ENCODE results near the gene ZNF672.

The ZNF672 gene

GRCh38 chr1:248804771-248805681 lies 33.0 kb upstream of the ZNF672 start:
- Histone ChIP-seq H3K4me1 (ENCODE audit: control insufficient read depth, insufficient read depth, low read length) (no peaks in the 10 kb centered on the region), H3K4me3 (ENCODE audit: low read depth, low read length) (no peak overlapping the region)

GRCh38 chr1:248805876-248806275 lies 32.1 kb upstream of the ZNF672 start:
- Histone ChIP-seq H3K36me3 (ENCODE audit: control insufficient read depth, insufficient read depth, low read length) (peaks cover under 1% of the 10 kb centered on the region), H3K9ac (ENCODE audit: low read depth, low read length) (no peak overlapping the region), H3K4me3 (ENCODE audit: low read depth, low read length) (no peak overlapping the region), H3K9me3 (ENCODE audit: control insufficient read depth, insufficient read depth, low read length) (peaks cover 9% of the 10 kb centered on the region), H3K27me3 (ENCODE audit: control insufficient read depth, insufficient read depth, low read length) (no peaks in the 10 kb centered on the region), H3K4me1 (ENCODE audit: control insufficient read depth, insufficient read depth, low read length) (no peaks in the 10 kb centered on the region)

More at GRCh38 chr1:248804771-248805681, 33.0 kb upstream of the ZNF672 start:
- Histone ChIP-seq H3K9me3 (ENCODE audit: control insufficient read depth, insufficient read depth, low read length) (peaks cover 9% of the 10 kb centered on the region), H3K36me3 (ENCODE audit: control insufficient read depth, insufficient read depth, low read length) (no peaks in the 10 kb centered on the region), H3K9ac (ENCODE audit: low read depth, low read length) (no peak overlapping the region), H3K27me3 (ENCODE audit: control insufficient read depth, insufficient read depth, low read length) (no peaks in the 10 kb centered on the region)

GRCh38 chr1:248807067-248807737 lies 30.8 kb upstream of the ZNF672 start:
- no peak overlapping the region for H3K4me3 ChIP-seq (ENCODE audit: low read depth, low read length)
- H3K4me1 ChIP-seq (ENCODE audit: control insufficient read depth, insufficient read depth, low read length) = no peaks in the 10 kb centered on the region
- H3K9ac ChIP-seq (ENCODE audit: low read depth, low read length) = no peak overlapping the region
- H3K36me3 ChIP-seq (ENCODE audit: control insufficient read depth, insufficient read depth, low read length) = peaks cover 14% of the 10 kb centered on the region
- no peaks in the 10 kb centered on the region for H3K27me3 ChIP-seq (ENCODE audit: control insufficient read depth, insufficient read depth, low read length)
- peaks cover 6% of the 10 kb centered on the region for H3K9me3 ChIP-seq (ENCODE audit: control insufficient read depth, insufficient read depth, low read length)

DNA sequence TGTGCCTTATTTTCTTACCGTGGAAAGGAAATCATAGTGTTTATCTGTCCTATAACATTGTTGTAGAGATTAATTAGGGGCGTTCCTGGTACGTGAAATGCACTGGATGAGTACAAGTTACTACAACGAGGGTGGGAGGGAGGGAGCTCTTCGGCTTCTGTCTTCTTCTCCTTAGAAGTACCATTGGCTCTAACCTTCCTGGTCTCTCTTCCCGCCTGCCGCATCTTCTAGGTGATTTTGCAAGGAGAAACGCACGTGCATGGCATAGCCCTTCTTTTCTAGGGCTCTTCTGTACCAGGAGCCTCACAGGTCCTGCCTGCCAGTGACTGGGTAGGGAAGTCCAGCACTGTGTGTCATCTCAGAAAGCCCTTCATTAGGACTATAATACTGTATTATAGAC lies 29.1 kb upstream of the ZNF672 start:
- Histone ChIP-seq H3K4me1 (ENCODE audit: control insufficient read depth, insufficient read depth, low read length) (no peaks in the 10 kb centered on the region), H3K4me3 (ENCODE audit: low read depth, low read length) (no peak overlapping the region), H3K36me3 (ENCODE audit: control insufficient read depth, insufficient read depth, low read length) (peaks cover 26% of the 10 kb centered on the region), H3K27me3 (ENCODE audit: control insufficient read depth, insufficient read depth, low read length) (no peaks in the 10 kb centered on the region), H3K9me3 (ENCODE audit: control insufficient read depth, insufficient read depth, low read length) (no peaks in the 10 kb centered on the region), H3K9ac (ENCODE audit: low read depth, low read length) (no peak overlapping the region)

GRCh38 chr1:248810000-248810726 lies 27.9 kb upstream of the ZNF672 start:
- Histone ChIP-seq H3K9me3 (ENCODE audit: control insufficient read depth, insufficient read depth, low read length) (no peaks in the 10 kb centered on the region), H3K9ac (ENCODE audit: low read depth, low read length) (no peak overlapping the region), H3K27me3 (ENCODE audit: control insufficient read depth, insufficient read depth, low read length) (no peaks in the 10 kb centered on the region), H3K4me3 (ENCODE audit: low read depth, low read length) (no peak overlapping the region), H3K4me1 (ENCODE audit: control insufficient read depth, insufficient read depth, low read length) (no peaks in the 10 kb centered on the region), H3K36me3 (ENCODE audit: control insufficient read depth, insufficient read depth, low read length) (peaks cover 30% of the 10 kb centered on the region)

GRCh38 chr1:248810727-248811513 lies 27.1 kb upstream of the ZNF672 start:
- H3K4me1 ChIP-seq (ENCODE audit: control insufficient read depth, insufficient read depth, low read length) = peaks cover 2% of the 10 kb centered on the region
- no peaks in the 10 kb centered on the region for H3K27me3 ChIP-seq (ENCODE audit: control insufficient read depth, insufficient read depth, low read length)
- H3K36me3 ChIP-seq (ENCODE audit: control insufficient read depth, insufficient read depth, low read length) = peaks cover 30% of the 10 kb centered on the region
- H3K4me3 ChIP-seq (ENCODE audit: low read depth, low read length) = no peak overlapping the region
- H3K9ac ChIP-seq (ENCODE audit: low read depth, low read length) = no peak overlapping the region
- H3K9me3 ChIP-seq (ENCODE audit: control insufficient read depth, insufficient read depth, low read length) = no peaks in the 10 kb centered on the region

DNA sequence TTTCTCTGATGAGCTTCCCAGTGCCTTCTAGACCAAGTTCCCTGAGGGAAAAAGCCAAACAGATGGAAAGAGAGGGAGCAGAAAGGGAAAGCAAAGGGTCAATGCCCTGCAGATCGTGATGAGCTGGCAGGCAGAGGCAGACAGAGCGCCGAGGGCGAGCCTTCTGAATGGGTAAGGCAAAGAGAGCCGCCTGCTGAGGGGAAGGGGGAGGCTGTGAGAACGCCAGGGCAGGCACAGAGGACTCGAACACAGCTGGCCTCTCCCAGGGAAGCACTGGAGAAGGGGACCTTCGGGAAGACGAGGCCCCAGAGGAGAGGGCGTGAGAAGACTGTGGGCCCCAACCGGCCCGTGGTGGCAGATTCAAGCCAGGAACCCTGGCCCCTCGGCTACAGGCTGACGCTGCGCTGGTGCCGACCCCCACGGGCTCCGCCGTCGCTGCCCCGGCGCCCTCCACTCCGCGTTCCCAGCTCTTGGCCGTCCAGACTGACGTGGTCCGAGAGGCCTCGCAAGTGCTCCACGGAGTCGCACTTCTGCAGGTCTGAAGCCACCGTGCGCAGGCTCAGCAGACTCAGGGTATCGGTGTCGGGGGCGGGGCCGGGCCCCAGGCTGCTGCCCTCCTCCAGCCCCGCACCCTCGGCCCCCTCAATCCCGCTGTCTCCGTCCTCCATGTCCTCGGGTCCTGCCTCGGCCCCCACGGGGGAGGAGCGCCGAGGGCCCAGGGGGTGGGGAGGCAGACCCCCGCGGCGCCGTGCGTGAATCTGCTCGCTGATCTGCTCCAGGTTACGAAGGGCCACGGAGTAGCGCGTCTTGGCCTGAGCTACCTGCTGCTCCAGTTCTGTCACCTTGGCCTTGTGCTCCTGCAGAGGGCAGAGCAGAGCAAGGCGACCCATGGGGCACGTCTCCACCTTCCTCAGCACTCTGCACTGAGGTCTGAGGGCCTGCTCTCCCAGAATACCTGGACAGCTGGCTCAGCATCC lies 26.2 kb upstream of the ZNF672 start:
- Histone ChIP-seq H3K9me3 (ENCODE audit: control insufficient read depth, insufficient read depth, low read length) (no peaks in the 10 kb centered on the region), H3K4me3 (ENCODE audit: low read depth, low read length) (no peak overlapping the region), H3K4me1 (ENCODE audit: control insufficient read depth, insufficient read depth, low read length) (peaks cover 2% of the 10 kb centered on the region), H3K27me3 (ENCODE audit: control insufficient read depth, insufficient read depth, low read length) (no peaks in the 10 kb centered on the region), H3K36me3 (ENCODE audit: control insufficient read depth, insufficient read depth, low read length) (peaks cover 35% of the 10 kb centered on the region), H3K9ac (ENCODE audit: low read depth, low read length) (no peak overlapping the region)

- no peaks in the 10 kb centered on the region for H3K9me3 ChIP-seq (ENCODE audit: control insufficient read depth, insufficient read depth, low read length)
- H3K36me3 ChIP-seq (ENCODE audit: control insufficient read depth, insufficient read depth, low read length) = peaks cover 35% of the 10 kb centered on the region
- no peak overlapping the region for H3K9ac ChIP-seq (ENCODE audit: low read depth, low read length)
- peaks cover 2% of the 10 kb centered on the region for H3K4me1 ChIP-seq (ENCODE audit: control insufficient read depth, insufficient read depth, low read length)
- no peak overlapping the region for H3K4me3 ChIP-seq (ENCODE audit: low read depth, low read length)
- H3K27me3 ChIP-seq (ENCODE audit: control insufficient read depth, insufficient read depth, low read length) = no peaks in the 10 kb centered on the region
Observed at GRCh38 chr1:248812736-248813425, 25.1 kb upstream of the ZNF672 start.

DNA sequence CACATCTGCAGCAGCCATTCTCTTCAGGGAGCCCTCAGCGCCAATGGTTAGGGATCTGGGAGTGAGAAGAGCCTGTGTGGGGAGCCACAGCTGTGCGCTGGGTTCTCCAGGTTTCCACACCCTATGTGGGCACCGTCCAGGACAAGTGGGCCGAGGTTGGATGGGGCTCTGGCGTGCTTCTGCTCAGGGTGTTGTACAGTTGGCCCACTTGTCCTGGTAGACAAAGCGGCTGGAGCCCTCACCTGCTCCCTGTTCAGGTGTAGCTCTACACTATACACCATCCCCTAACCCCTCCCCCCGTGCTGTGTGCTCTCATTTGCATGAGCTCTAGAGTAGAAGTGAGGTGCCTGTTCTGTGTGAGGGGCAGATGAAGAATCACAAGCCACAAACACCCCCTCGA lies 24.5 kb upstream of the ZNF672 start:
- H3K36me3 ChIP-seq (ENCODE audit: control insufficient read depth, insufficient read depth, low read length) = peaks cover 35% of the 10 kb centered on the region
- H3K27me3 ChIP-seq (ENCODE audit: control insufficient read depth, insufficient read depth, low read length) = no peaks in the 10 kb centered on the region

GRCh38 chr1:248814351-248814750 lies 23.7 kb upstream of the ZNF672 start:
- peaks cover 5% of the 10 kb centered on the region for H3K4me1 ChIP-seq (ENCODE audit: control insufficient read depth, insufficient read depth, low read length)
- no peak overlapping the region for H3K9ac ChIP-seq (ENCODE audit: low read depth, low read length)
- no peaks in the 10 kb centered on the region for H3K9me3 ChIP-seq (ENCODE audit: control insufficient read depth, insufficient read depth, low read length)
- H3K27me3 ChIP-seq (ENCODE audit: control insufficient read depth, insufficient read depth, low read length) = no peaks in the 10 kb centered on the region
- no peak overlapping the region for H3K4me3 ChIP-seq (ENCODE audit: low read depth, low read length)
- H3K36me3 ChIP-seq (ENCODE audit: control insufficient read depth, insufficient read depth, low read length) = peaks cover 37% of the 10 kb centered on the region

More for the DNA sequence above, 24.5 kb upstream of the ZNF672 start:
- Histone ChIP-seq H3K9me3 (ENCODE audit: control insufficient read depth, insufficient read depth, low read length) (no peaks in the 10 kb centered on the region), H3K4me1 (ENCODE audit: control insufficient read depth, insufficient read depth, low read length) (peaks cover 2% of the 10 kb centered on the region), H3K9ac (ENCODE audit: low read depth, low read length) (no peak overlapping the region), H3K4me3 (ENCODE audit: low read depth, low read length) (no peak overlapping the region)

All from iPS-15b (cell line).